Stimulated activated naive CD8-positive, alpha-beta T cell treated with anti-CD3 and anti-CD28 coated beads, Interleukin-15, Interleukin-2, amounts not matched to agents 100 ng/mL and 50 ng/mL, for 24 hours (primary cell): ENCODE measurements around the gene DMXL1.
A peak's percentile ranks its signal among the peaks of the same experiment; 100 is the strongest.

Experiments used
- H3K27ac Mint-ChIP-seq: one replicate; pipeline ENCODE4 v1.8.0; 2021; ENCODE audit warnings: mild to moderate bottlenecking, mixed read lengths
- H3K27me3 Mint-ChIP-seq: one replicate; pipeline ENCODE4 v1.8.0; 2021; ENCODE audit warnings: mixed read lengths
- H3K36me3 Mint-ChIP-seq: one replicate; pipeline ENCODE4 v1.8.0; 2021; ENCODE audit warnings: low read depth, mixed read lengths
- H3K4me1 Mint-ChIP-seq: one replicate; pipeline ENCODE4 v1.8.0; 2021; ENCODE audit warnings: low read depth, mixed read lengths
- H3K4me3 Mint-ChIP-seq: one replicate; pipeline ENCODE4 v1.8.0; 2021; ENCODE audit warnings: mild to moderate bottlenecking, mixed read lengths
- H3K9me3 Mint-ChIP-seq: one replicate; pipeline ENCODE4 v1.8.0; 2021; ENCODE audit warnings: mixed read lengths

DMXL1 gene, protein sequence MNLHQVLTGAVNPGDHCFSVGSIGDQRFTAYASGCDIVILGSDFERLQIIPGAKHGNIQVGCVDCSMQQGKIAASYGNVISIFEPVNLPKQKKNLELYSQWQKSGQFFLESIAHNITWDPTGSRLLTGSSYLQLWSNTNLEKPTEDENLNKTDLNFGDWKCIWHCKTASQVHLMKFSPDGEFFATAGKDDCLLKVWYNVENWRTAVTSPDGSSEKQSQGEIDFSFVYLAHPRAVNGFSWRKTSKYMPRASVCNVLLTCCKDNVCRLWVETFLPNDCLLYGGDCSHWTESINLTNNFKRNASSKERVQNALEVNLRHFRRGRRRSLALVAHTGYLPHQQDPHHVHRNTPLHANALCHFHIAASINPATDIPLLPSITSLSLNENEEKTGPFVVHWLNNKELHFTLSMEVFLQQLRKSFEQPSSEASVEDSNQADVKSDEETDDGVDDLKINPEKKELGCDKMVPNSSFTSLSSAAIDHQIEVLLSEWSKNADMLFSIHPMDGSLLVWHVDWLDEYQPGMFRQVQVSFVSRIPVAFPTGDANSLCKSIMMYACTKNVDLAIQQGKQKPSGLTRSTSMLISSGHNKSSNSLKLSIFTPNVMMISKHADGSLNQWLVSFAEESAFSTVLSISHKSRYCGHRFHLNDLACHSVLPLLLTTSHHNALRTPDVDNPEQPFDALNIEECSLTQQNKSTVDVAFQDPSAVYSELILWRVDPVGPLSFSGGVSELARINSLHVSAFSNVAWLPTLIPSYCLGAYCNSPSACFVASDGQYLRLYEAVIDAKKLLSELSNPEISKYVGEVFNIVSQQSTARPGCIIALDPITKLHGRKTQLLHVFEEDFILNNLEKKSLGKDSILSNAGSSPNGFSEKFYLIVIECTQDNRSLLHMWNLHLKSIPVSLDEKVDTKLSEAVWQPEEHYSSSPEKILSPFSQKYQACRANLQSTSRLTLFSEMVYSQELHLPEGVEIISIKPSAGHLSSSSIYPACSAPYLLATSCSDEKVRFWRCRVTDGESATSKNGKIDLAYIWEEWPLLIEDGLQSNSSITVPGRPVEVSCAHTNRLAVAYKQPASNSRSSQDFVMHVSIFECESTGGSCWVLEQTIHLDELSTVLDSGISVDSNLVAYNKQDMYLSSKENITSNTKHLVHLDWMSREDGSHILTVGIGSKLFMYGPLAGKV (N-terminal part only)

DNA sequence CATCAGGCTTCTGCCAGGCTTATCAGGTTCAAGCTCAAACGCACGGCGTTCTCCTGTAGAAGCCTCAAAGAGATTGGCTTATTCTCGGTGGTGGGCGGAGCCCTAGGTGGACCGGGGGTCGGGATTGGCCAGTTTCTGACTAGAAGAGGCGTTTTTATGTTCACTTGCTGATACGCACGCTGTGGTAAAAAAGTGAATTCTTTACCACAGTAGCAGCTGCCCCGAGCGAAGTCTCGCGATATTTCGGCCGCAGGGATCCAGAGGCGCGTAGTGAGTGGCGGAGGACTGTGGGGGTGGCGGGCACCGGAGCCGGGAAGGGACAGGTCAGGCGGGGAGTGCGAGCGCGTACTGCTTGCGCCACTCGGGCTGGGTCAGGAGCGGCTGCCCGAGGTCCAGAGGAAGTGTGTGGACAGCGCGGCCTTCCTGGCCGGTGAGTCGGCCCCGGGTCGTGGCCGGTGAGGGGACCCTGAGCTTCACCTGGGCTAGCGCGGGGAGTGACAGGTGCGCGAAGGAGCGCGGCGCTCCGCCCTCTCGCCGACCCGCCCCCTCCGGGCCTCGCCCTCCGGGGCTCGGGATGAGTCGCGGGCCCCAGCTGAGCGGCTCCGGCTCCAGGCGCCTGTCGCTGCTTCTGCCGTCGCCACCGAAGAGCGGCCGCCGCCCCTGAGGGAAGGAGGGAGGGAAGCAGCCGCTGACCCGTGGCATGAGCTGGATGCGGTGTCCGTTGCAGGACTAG, at the start of gene DMXL1:
DMXL1 (plus strand) TSS at position 260 of the 733 bp plus-strand sequence. CDS start 483 bp downstream, outside the sequence.
- Mint-ChIP-seq H3K27me3 (no peaks in the 10 kb centered on the region), H3K36me3 (peaks cover 6% of the 10 kb centered on the region), H3K4me1 (peaks cover 45% of the 10 kb centered on the region), H3K9me3 (no peaks in the 10 kb centered on the region), H3K4me3 (peak within 1 kb of the TSS; percentile 88), H3K27ac (peak within 1 kb of the TSS; percentile 95)

GRCh38 chr5:119021149-119021732, 49.6 kb upstream of the DMXL1 start:
- peaks cover 15% of the 10 kb centered on the region for H3K4me1 Mint-ChIP-seq
- H3K36me3 Mint-ChIP-seq, result no peaks in the 10 kb centered on the region
- H3K4me3 Mint-ChIP-seq, result no peak overlapping the region
- no peak overlapping the region for H3K27ac Mint-ChIP-seq
- no peaks in the 10 kb centered on the region for H3K9me3 Mint-ChIP-seq
- H3K27me3 Mint-ChIP-seq, result no peaks in the 10 kb centered on the region

- Mint-ChIP-seq H3K4me1 (peaks cover 15% of the 10 kb centered on the region), H3K4me3 (no peak overlapping the region), H3K9me3 (no peaks in the 10 kb centered on the region), H3K27ac (no peak overlapping the region), H3K36me3 (no peaks in the 10 kb centered on the region), H3K27me3 (no peaks in the 10 kb centered on the region)
These were observed 48.7 kb upstream of the DMXL1 start for GRCh38 chr5:119022017-119022745.

- no peaks in the 10 kb centered on the region for H3K9me3 Mint-ChIP-seq
- no peaks in the 10 kb centered on the region for H3K36me3 Mint-ChIP-seq
- H3K27me3 Mint-ChIP-seq, result no peaks in the 10 kb centered on the region
- no peak overlapping the region for H3K4me3 Mint-ChIP-seq
- peaks cover 15% of the 10 kb centered on the region for H3K4me1 Mint-ChIP-seq
- no peak overlapping the region for H3K27ac Mint-ChIP-seq
These were observed 48.1 kb upstream of the DMXL1 start for GRCh38 chr5:119022773-119023172.

GRCh38 chr5:119028575-119028974, 42.3 kb upstream of the DMXL1 start:
- Mint-ChIP-seq H3K27me3 (no peaks in the 10 kb centered on the region), H3K36me3 (no peaks in the 10 kb centered on the region), H3K4me1 (peaks cover 39% of the 10 kb centered on the region), H3K9me3 (no peaks in the 10 kb centered on the region), H3K27ac (no peak overlapping the region), H3K4me3 (no peak overlapping the region)

- Mint-ChIP-seq H3K9me3 (no peaks in the 10 kb centered on the region), H3K36me3 (no peaks in the 10 kb centered on the region), H3K4me3 (peak overlapping the region; percentile 69)
These were observed 39.6 kb upstream of the DMXL1 start for GRCh38 chr5:119031011-119031886.

GRCh38 chr5:119031905-119032304, 39.0 kb upstream of the DMXL1 start:
- Mint-ChIP-seq H3K27me3 (no peaks in the 10 kb centered on the region), H3K4me1 (peaks cover 47% of the 10 kb centered on the region), H3K27ac (peak overlapping the region; percentile 94), H3K36me3 (no peaks in the 10 kb centered on the region), H3K9me3 (no peaks in the 10 kb centered on the region), H3K4me3 (peak overlapping the region; percentile 47)

More at GRCh38 chr5:119031011-119031886, 39.6 kb upstream of the DMXL1 start:
- Mint-ChIP-seq H3K27ac (peak overlapping the region; percentile 94), H3K27me3 (no peaks in the 10 kb centered on the region), H3K4me1 (peaks cover 44% of the 10 kb centered on the region)

DNA sequence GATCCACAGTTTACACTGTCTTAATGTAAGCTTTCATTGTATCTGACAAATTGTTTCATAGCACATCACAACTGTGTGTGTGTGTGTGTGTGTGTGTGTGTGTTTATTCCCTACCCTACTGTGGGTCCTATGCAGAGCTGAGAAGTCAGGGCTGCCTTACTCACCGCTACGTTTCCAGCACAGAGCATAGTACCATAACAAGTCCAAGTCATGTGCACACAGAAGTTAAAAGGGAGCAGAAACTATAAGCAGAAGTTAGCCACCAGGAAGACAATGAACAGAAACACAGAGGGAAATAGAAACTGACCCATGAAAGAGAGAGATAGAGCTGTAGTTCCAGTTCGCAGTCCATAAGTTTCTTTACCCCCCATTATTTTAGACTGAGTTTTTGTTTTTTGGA, 38.2 kb upstream of the DMXL1 start:
- Mint-ChIP-seq H3K36me3 (no peaks in the 10 kb centered on the region), H3K9me3 (no peaks in the 10 kb centered on the region), H3K4me3 (no peak overlapping the region), H3K27me3 (no peaks in the 10 kb centered on the region), H3K4me1 (peaks cover 47% of the 10 kb centered on the region), H3K27ac (peak overlapping the region; percentile 76)

DNA sequence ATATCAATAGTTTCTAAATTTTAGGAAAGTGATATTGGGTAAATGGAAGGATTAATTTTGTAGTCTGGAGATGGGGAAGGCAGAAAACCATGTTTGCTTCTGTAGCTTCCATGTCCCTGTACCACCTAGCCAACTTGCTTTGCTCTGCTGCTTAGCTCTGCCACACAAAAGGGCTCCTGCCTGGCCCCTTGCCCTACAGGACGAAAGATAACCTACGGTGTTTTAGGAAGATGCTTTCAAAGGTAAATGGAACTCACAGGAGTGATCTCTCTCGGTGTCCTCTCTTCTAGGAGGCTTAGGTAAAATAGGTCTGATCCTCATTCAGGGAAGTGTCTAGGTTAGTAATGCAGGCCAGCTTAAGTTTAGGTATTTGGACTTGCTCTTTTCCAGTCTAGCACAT, 37.8 kb upstream of the DMXL1 start:
- Mint-ChIP-seq H3K36me3 (no peaks in the 10 kb centered on the region), H3K4me3 (no peak overlapping the region), H3K27ac (peak overlapping the region; percentile 76), H3K4me1 (peaks cover 46% of the 10 kb centered on the region), H3K9me3 (no peaks in the 10 kb centered on the region), H3K27me3 (no peaks in the 10 kb centered on the region)

GRCh38 chr5:119036101-119036762, 34.7 kb upstream of the DMXL1 start:
- Mint-ChIP-seq H3K4me3 (peak overlapping the region; percentile 35), H3K27me3 (no peaks in the 10 kb centered on the region), H3K9me3 (no peaks in the 10 kb centered on the region), H3K36me3 (no peaks in the 10 kb centered on the region), H3K4me1 (peaks cover 29% of the 10 kb centered on the region), H3K27ac (peak overlapping the region; percentile 52)

DNA sequence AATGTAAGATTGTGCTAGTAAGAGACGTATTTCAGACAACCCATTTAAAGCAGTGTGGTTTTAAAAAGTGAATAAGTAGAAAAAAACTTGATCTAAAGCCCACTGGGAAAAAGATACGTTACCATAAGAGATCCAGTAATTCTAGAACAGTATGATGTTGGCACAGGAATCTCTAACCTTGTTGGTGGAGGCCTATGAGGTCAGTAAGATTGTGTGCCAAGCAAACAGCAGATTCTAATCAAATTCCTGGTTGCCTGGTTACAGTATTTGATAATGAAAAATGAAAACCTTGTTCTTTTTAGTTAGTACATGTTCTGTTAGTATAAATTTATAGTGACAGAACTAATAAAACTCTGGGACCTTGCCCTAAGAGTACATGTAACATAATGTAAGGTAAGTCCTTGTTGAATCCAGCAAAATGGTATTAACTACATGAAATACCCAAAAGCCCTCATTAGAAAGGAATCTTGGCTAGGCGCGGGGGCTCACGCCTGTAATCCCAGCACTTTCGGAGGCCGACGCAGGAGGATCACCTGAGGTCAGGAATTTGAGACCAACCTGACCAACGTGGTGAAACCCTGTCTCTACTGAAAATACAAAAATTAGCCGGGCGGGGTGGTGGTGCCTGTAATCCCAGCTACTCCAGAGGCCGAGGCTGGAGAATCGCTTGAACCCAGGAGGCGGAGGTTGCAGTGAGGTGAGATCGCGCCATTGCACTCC, 33.2 kb upstream of the DMXL1 start:
- H3K27ac Mint-ChIP-seq, result no peak overlapping the region
- no peak overlapping the region for H3K4me3 Mint-ChIP-seq
- no peaks in the 10 kb centered on the region for H3K27me3 Mint-ChIP-seq
- H3K4me1 Mint-ChIP-seq, result peaks cover 15% of the 10 kb centered on the region
- no peaks in the 10 kb centered on the region for H3K36me3 Mint-ChIP-seq
- no peaks in the 10 kb centered on the region for H3K9me3 Mint-ChIP-seq

- H3K9me3 Mint-ChIP-seq, result no peaks in the 10 kb centered on the region
- H3K27me3 Mint-ChIP-seq, result no peaks in the 10 kb centered on the region
- no peak overlapping the region for H3K27ac Mint-ChIP-seq
These were observed 22.6 kb upstream of the DMXL1 start for GRCh38 chr5:119048246-119048645.

More at GRCh38 chr5:119048246-119048645, 22.6 kb upstream of the DMXL1 start:
- no peak overlapping the region for H3K4me3 Mint-ChIP-seq
- H3K4me1 Mint-ChIP-seq, result no peaks in the 10 kb centered on the region
- H3K36me3 Mint-ChIP-seq, result no peaks in the 10 kb centered on the region
